Breast epithelium (tissue), 4 donors: ENCODE data around the gene SPIB. TPM values are rescaled to one million over a fixed set of nuclear protein-coding genes. Genes with fewer than 3 reads are reported as not detected.

Experiments used
- DNase-seq, 2 donors: peaks; one replicate each; pipeline ENCODE4 v3.0.0-alpha.2; 2019; ENCODE audit warnings: low spot score in 2 of 2
- H3K27ac ChIP-seq, 2 donors: fragments of 200-600 bp; sonication (generic) in 1 of 2; one replicate each; pipeline ENCODE4 v1.5.1; 2016 to 2019; ENCODE audit warnings: mild to moderate bottlenecking in 1 of 2
- H3K27me3 ChIP-seq, 2 donors: fragments of 200-600 bp; sonication (generic) in 1 of 2; one replicate each; pipeline versions ENCODE4 v1.5.1 to v1.6.0; 2017 to 2019; ENCODE audit warnings: control low read depth in 1 of 2, mild to moderate bottlenecking in 1 of 2
- H3K36me3 ChIP-seq: fragments of 200-600 bp; one replicate; pipeline ENCODE4 v1.5.1; 2019
- H3K4me1 ChIP-seq, 2 donors: fragments of 200-600 bp; sonication (generic); one replicate each; pipeline ENCODE4 v1.5.1; 2016 to 2019; ENCODE audit warnings: control low read depth in 1 of 2
- H3K4me3 ChIP-seq, 3 donors: fragments of 200-600 bp; sonication (generic); 1 replicate in 2 of 3; 2 replicates in 1 of 3; pipeline ENCODE4 v1.5.1; 2016 to 2019; ENCODE audit warnings: mild to moderate bottlenecking in 3 of 3, moderate library complexity in 2 of 3
- H3K9me3 ChIP-seq, 2 donors: fragments of 200-600 bp; sonication (generic) in 1 of 2; one replicate each; pipeline ENCODE4 v1.5.1; 2016 to 2019; ENCODE audit warnings: control low read depth in 1 of 2
- POLR2A ChIP-seq: fragments of 450-650 bp; IDR thresholded peaks from one replicate; pipeline ENCODE4 v1.6.1; 2016; ENCODE audit warnings: antibody characterized with exemption, mild to moderate bottlenecking, moderate library complexity
- POLR2AphosphoS5 ChIP-seq, 3 donors: sonication (generic); formaldehyde crosslinking; IDR thresholded peaks; one replicate each; pipeline ENCODE4 v1.6.1; 2017; ENCODE audit warnings: antibody characterized with exemption in 3 of 3
- intact Hi-C: fragments of 100-400 bp; cut with DNase I; formaldehyde crosslinking; loops from one replicate; pipeline ENCODE4 v1.15.1; 2023; ENCODE audit warnings: low total_unique reads
- total RNA-seq, 3 donors: library from RNA; depleted of rRNA; stranded (reverse); fragments of >200 nt; gene quantifications; one replicate each; pipeline ENCODE4 v1.1.0, GENCODE V29; 2016
- TF ChIP-seq, protein P1 (sequence below), 3 donors: fragments of 450-650 bp; IDR thresholded peaks; one replicate each; pipeline ENCODE4 v1.5.1; 2016 to 2017; ENCODE audit warnings: antibody characterized with exemption in 3 of 3, mild to moderate bottlenecking in 3 of 3, moderate library complexity in 3 of 3

The SPIB gene
- total RNA-seq, 3 donors from 2014 or later: 0.33 TPM; not detected in 2

DNA sequence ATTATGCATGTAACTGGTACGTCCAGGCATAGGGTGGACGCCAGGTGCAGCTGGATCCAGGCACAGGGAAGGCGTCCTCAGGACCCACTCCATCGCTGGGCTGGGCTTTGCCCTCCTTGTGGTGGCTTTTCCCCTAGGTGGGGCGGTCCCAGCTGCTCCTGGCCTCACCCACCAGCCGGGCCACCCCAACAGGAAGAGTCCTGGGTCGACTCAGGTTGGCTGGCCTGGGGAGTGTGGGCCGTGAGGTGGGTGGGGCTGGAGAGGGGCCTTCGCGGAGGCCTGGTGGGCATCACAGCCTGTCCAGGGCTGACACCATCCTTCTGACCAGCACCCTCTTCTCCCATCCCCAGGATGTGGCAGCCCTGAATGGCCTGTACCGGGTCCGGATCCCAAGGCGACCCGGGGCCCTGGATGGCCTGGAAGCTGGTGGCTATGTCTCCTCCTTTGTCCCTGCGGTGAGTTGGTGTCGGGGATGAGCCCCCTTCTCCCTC lies 61.1 kb downstream of the SPIB start:
- no peak overlapping the region for H3K27ac ChIP-seq
- H3K4me3 ChIP-seq: no peak overlapping the region
- TF ChIP-seq POLR2A: no peak
- no peak for TF ChIP-seq POLR2AphosphoS5 (IDR thresholded peaks at IDR 0.05)
- TF ChIP-seq, protein P1, sequence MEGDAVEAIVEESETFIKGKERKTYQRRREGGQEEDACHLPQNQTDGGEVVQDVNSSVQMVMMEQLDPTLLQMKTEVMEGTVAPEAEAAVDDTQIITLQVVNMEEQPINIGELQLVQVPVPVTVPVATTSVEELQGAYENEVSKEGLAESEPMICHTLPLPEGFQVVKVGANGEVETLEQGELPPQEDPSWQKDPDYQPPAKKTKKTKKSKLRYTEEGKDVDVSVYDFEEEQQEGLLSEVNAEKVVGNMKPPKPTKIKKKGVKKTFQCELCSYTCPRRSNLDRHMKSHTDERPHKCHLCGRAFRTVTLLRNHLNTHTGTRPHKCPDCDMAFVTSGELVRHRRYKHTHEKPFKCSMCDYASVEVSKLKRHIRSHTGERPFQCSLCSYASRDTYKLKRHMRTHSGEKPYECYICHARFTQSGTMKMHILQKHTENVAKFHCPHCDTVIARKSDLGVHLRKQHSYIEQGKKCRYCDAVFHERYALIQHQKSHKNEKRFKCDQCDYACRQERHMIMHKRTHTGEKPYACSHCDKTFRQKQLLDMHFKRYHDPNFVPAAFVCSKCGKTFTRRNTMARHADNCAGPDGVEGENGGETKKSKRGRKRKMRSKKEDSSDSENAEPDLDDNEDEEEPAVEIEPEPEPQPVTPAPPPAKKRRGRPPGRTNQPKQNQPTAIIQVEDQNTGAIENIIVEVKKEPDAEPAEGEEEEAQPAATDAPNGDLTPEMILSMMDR (IDR thresholded peaks at IDR 0.05): no peak
- H3K9me3 ChIP-seq: no peaks in the 10 kb centered on the region
- no peaks in the 10 kb centered on the region for H3K27me3 ChIP-seq
- H3K4me1 ChIP-seq: peaks cover 3 to 9% of the 10 kb centered on the region in 2 donors
- no peaks in the 10 kb centered on the region for H3K36me3 ChIP-seq
- intact Hi-C loops: no loop called here
- DNase-seq: no peak

DNA sequence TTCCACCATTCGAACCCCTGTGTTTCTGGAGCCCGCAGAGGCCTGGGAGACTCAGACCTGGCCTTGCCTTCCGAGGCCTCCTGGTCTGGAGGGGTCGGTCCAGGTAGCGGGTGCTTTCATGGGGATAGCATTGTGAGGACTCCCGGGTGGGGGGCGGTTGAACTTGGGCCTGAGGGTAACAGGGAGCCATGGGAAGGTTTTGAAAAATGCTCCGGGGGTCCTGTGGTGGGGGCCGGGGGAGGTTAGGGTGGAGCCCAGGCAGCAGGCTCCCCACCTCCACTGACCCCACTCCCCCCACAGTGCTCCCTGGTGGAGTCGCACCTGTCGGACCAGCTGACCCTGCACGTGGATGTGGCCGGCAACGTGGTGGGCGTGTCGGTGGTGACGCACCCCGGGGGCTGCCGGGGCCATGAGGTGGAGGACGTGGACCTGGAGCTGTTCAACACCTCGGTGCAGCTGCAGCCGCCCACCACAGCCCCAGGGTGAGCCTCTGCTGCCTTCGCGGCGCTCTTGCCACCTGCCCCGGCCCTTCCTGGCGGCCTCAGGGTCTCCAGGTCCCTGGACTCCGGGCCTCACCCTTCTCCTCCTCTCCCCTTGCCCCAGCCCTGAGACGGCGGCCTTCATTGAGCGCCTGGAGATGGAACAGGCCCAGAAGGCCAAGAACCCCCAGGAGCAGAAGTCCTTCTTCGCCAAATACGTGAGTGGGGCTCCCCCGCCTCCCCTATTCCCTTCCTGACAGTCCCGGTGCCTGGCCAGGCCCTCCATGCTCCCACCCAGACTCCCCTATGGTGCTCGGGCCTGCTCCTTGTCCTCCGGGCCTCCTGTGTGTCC lies 61.8 kb downstream of the SPIB start:
- Histone ChIP-seq H3K4me3 (no peak overlapping the region), H3K27me3 (no peaks in the 10 kb centered on the region), H3K27ac (no peak overlapping the region), H3K4me1 (peaks cover 3 to 9% of the 10 kb centered on the region in 2 donors), H3K9me3 (no peaks in the 10 kb centered on the region), H3K36me3 (no peaks in the 10 kb centered on the region)
- no peak for DNase-seq
- TF ChIP-seq, protein P1 (IDR thresholded peaks at IDR 0.05): no peak
- no peak for TF ChIP-seq POLR2AphosphoS5 (IDR thresholded peaks at IDR 0.05)
- no peak for TF ChIP-seq POLR2A
- intact Hi-C loops: no loop called here

Other genes starting within 250 kb of the SPIB start
- gene MYH14, start 215.3 kb upstream of the SPIB start, total RNA-seq: 10 to 100 TPM; 16.6 to 24.7 (median 19.3) TPM
- 1 to 10 TPM in 2 of 3 donors, under 1 TPM in 1; 0.32 to 3.7 (median 1.6) TPM for gene KCNC3, start 89.6 kb upstream of the SPIB start, total RNA-seq
- 1 to 10 TPM in 2 of 3 donors, under 1 TPM in 1; 0.80 to 1.8 (median 1.6) TPM for gene NAPSA, start 53.3 kb upstream of the SPIB start, total RNA-seq
- 100 to 1,000 TPM in 1 of 3 donors, 10 to 100 TPM in 2; 71.0 to 105 (median 87.5) TPM for gene NR1H2, start 42.5 kb upstream of the SPIB start, total RNA-seq
- 10 to 100 TPM; 13.8 to 17.3 (median 16.0) TPM for gene POLD1, start 34.6 kb upstream of the SPIB start, total RNA-seq
- gene MYBPC2, start 14.0 kb downstream of the SPIB start, total RNA-seq: under 1 TPM in 1 of 3 donors, not detected in 2; under 0.01 TPM
- 10 to 100 TPM; 38.0 to 78.2 (median 64.6) TPM for gene EMC10, start 57.6 kb downstream of the SPIB start, total RNA-seq
- gene GARIN5A, start 57.9 kb downstream of the SPIB start, total RNA-seq: 1 to 10 TPM in 2 of 3 donors, under 1 TPM in 1; 0.98 to 1.3 (median 1.1) TPM
- gene JOSD2, start 92.3 kb downstream of the SPIB start, total RNA-seq: 10 to 100 TPM; 14.7 to 26.7 (median 20.3) TPM
- gene ASPDH, start 95.0 kb downstream of the SPIB start, total RNA-seq: not detected
- 1 to 10 TPM in 2 of 3 donors, under 1 TPM in 1; 0.16 to 1.3 (median 1.2) TPM for gene LRRC4B, start 149.5 kb downstream of the SPIB start, total RNA-seq
- gene SYT3, start 220.9 kb downstream of the SPIB start, total RNA-seq: 1 to 10 TPM in 1 of 3 donors, under 1 TPM in 1, not detected in 1; 0.33 to 1.3 TPM
- gene C19orf81, start 230.5 kb downstream of the SPIB start, total RNA-seq: not detected